Measurements from ENCODE around the gene IFT22. TPM values are rescaled to one million over a fixed set of nuclear protein-coding genes. Genes with fewer than 3 reads are reported as not detected.
A peak's percentile ranks its signal among the peaks of the same experiment; 100 is the strongest.

IFT22 gene
- 9.8 and 10.7 TPM in 2 replicates for total RNA-seq

GRCh38 chr7:101321491-101322401 is at the start of gene IFT22:
IFT22 (minus strand) TSS chr7:101321812; CDS start chr7:101321709, 103 bp downstream.
- H3K36me3 Mint-ChIP-seq (ENCODE audit: low read depth), result peaks cover 4% of the 10 kb centered on the region
- H3K4me1 Mint-ChIP-seq, result peaks cover 18% of the 10 kb centered on the region
- peak within 1 kb of the TSS; percentile 89 for H3K4me3 Mint-ChIP-seq
- H3K27me3 Mint-ChIP-seq, result no peaks in the 10 kb centered on the region
- CTCF ChIA-PET, result no interaction called here
- intact Hi-C loops (cut with micrococcal nuclease), result loop anchor here (1.0 to 5.0 kb wide), 4 partner anchors 13 to 104 kb away; partner anchors contain the start of genes FIS1 and PLOD3
- DNase-seq (peak; percentile 85), ATAC-seq (ENCODE audit: low read depth) (peak; percentile 98)
- peak within 1 kb of the TSS; percentile 76 for H3K27ac Mint-ChIP-seq
- no peak for TF ChIP-seq CTCF (IDR thresholded peaks at IDR 0.05)
- POLR2A ChIA-PET, result interaction anchor here (0.5 to 1.6 kb wide), 11 partner anchors 25 to 616 kb away, joined by 3 to 7 read pairs (median 4); partner anchors contain the start of genes COL26A1, POP7 and SRRT
- no peaks in the 10 kb centered on the region for H3K9me3 Mint-ChIP-seq

- no peak for TF ChIP-seq CTCF (IDR thresholded peaks at IDR 0.05)
- H3K9me3 Mint-ChIP-seq, result no peaks in the 10 kb centered on the region
- no peak overlapping the region for H3K27ac Mint-ChIP-seq
- peaks cover 8% of the 10 kb centered on the region for H3K4me1 Mint-ChIP-seq
- H3K27me3 Mint-ChIP-seq, result peaks cover 23% of the 10 kb centered on the region
- H3K4me3 Mint-ChIP-seq, result no peak overlapping the region
- CTCF ChIA-PET, result no interaction called here
- no peak for DNase-seq
- intact Hi-C loops (cut with micrococcal nuclease), result no loop called here
- POLR2A ChIA-PET, result no interaction called here
- no peak for ATAC-seq (ENCODE audit: low read depth)
- no peaks in the 10 kb centered on the region for H3K36me3 Mint-ChIP-seq (ENCODE audit: low read depth)
Observed at GRCh38 chr7:101370836-101371235, 49.2 kb upstream of the IFT22 start.

GRCh38 chr7:101368422-101369165 is 47.0 kb upstream of the IFT22 start:
- ChIA-PET POLR2A (no interaction called here), CTCF (interaction anchor here (0.9 kb wide), 1 partner anchor 43 kb away, joined by 4 read pairs; no protein-coding TSS in a partner anchor)
- ATAC-seq (ENCODE audit: low read depth), result no peak
- no peak for TF ChIP-seq CTCF (IDR thresholded peaks at IDR 0.05)
- Mint-ChIP-seq H3K27ac (no peak overlapping the region), H3K4me3 (no peak overlapping the region), H3K36me3 (ENCODE audit: low read depth) (no peaks in the 10 kb centered on the region), H3K9me3 (no peaks in the 10 kb centered on the region), H3K4me1 (peaks cover 14% of the 10 kb centered on the region), H3K27me3 (peaks cover 21% of the 10 kb centered on the region)
- intact Hi-C loops (cut with micrococcal nuclease), result no loop called here
- no peak for DNase-seq

GRCh38 chr7:101367676-101368075 is 46.1 kb upstream of the IFT22 start:
- Mint-ChIP-seq H3K4me3 (no peak overlapping the region), H3K9me3 (no peaks in the 10 kb centered on the region), H3K36me3 (ENCODE audit: low read depth) (no peaks in the 10 kb centered on the region), H3K27ac (no peak overlapping the region), H3K4me1 (peaks cover 14% of the 10 kb centered on the region), H3K27me3 (peaks cover 14% of the 10 kb centered on the region)
- TF ChIP-seq CTCF (IDR thresholded peaks at IDR 0.05), result no peak
- intact Hi-C loops (cut with micrococcal nuclease), result no loop called here
- ChIA-PET POLR2A (no interaction called here), CTCF (interaction anchor here (0.9 kb wide), 1 partner anchor 44 kb away, joined by 4 read pairs; no protein-coding TSS in a partner anchor)
- ATAC-seq (ENCODE audit: low read depth) (no peak), DNase-seq (no peak)

All from activated B cell treated with CpG ODN at 0.5 μM for 24 hours (primary cell).